Activated CD4-positive, alpha-beta memory T cell treated with anti-CD3 and anti-CD28 coated beads for 36 hours (primary cell): Measurements from ENCODE around the gene SPATA2L. TPM values are rescaled to one million over a fixed set of nuclear protein-coding genes. Genes with fewer than 3 reads are reported as not detected.

ENCODE experiments used
- CTCF ChIA-PET: fragments of 350-600 bp; sonication (Branson Sonifier 250); formaldehyde crosslinking; loops from one replicate; lab custom pipeline; 2021; ENCODE audit warnings: antibody characterized with exemption, inconsistent platforms; lab: Charles Lee
- POLR2A ChIA-PET: fragments of 350-600 bp; sonication (Branson Sonifier 250); formaldehyde crosslinking; loops from one replicate; lab custom pipeline; 2021; ENCODE audit warnings: antibody characterized with exemption; lab: Charles Lee
- DNase-seq: peaks from one replicate; pipeline ENCODE4 v3.0.0-alpha.2; 2020
- H3K27ac Mint-ChIP-seq: one replicate; pipeline ENCODE4 v1.8.0; 2021; ENCODE audit warnings: mixed read lengths
- H3K27me3 Mint-ChIP-seq: one replicate; pipeline ENCODE4 v1.8.0; 2021; ENCODE audit warnings: mixed read lengths
- H3K36me3 Mint-ChIP-seq: one replicate; pipeline ENCODE4 v1.8.0; 2021; ENCODE audit warnings: mixed read lengths
- H3K4me1 Mint-ChIP-seq: one replicate; pipeline ENCODE4 v1.8.0; 2021; ENCODE audit warnings: low read depth, mixed read lengths
- H3K4me3 Mint-ChIP-seq: one replicate; pipeline ENCODE4 v1.8.0; 2021; ENCODE audit warnings: mild to moderate bottlenecking, mixed read lengths
- H3K9me3 Mint-ChIP-seq: one replicate; pipeline ENCODE4 v1.8.0; 2021; ENCODE audit warnings: mixed read lengths
- intact Hi-C: fragments of 100-400 bp; cut with micrococcal nuclease; formaldehyde crosslinking; loops from one replicate; pipeline ENCODE4 v1.15.1; 2023
- total RNA-seq, 2 experiments: library from RNA; stranded (reverse); gene quantifications; one replicate each; pipeline ENCODE4 v1.2.3, GENCODE V29; 2021

SPATA2L gene
- total RNA-seq, 2 experiments from 2014 or later, result 6.8 to 7.6 TPM

DNA sequence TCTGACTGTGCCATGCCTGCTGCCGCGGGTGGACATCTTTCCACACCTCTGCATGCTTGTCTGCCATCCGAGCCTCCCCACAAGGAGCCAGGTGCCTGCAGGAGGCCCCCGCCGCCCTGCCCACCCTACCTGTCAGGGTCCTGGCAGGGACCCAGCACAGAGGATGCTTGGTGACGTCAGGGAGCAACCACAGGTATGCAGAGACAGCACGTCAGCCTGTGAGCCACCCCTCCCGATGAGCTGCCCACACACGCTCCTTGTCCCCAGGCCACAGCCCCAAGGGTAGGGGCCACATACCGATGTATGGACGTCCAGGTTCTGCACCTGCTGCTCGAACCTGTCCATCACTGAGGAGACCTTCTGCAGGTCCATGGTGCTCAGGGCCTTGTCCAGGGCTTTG, 54.6 kb downstream of the SPATA2L start:
- no peak overlapping the region for H3K27ac Mint-ChIP-seq
- POLR2A ChIA-PET, result no interaction called here
- peaks cover 25% of the 10 kb centered on the region for H3K36me3 Mint-ChIP-seq
- DNase-seq, result no peak
- no peaks in the 10 kb centered on the region for H3K9me3 Mint-ChIP-seq
- no peaks in the 10 kb centered on the region for H3K27me3 Mint-ChIP-seq
- no peaks in the 10 kb centered on the region for H3K4me1 Mint-ChIP-seq
- intact Hi-C loops, result no loop called here
- H3K4me3 Mint-ChIP-seq, result no peak overlapping the region
- CTCF ChIA-PET, result no interaction called here

Other genes starting within 250 kb of the SPATA2L start
- 100 to 1,000 TPM; 126 to 133 TPM for gene ANKRD11, start 211.1 kb downstream of the SPATA2L start, total RNA-seq
- 10 to 100 TPM; 67.9 to 70.4 TPM for gene SPG7, start 193.3 kb downstream of the SPATA2L start, total RNA-seq
- gene RPL13, start 141.0 kb downstream of the SPATA2L start, total RNA-seq, result 1,000 to 10,000 TPM; 3,430 to 3,468 TPM
- gene CPNE7, start 125.9 kb downstream of the SPATA2L start, total RNA-seq, result 1 to 10 TPM; 6.2 to 7.1 TPM
- not detected for gene DPEP1, start 88.1 kb downstream of the SPATA2L start, total RNA-seq
- 10 to 100 TPM; 74.6 to 76.3 TPM for gene CHMP1A, start 44.0 kb downstream of the SPATA2L start, total RNA-seq
- 10 to 100 TPM in 1 of 2 experiments, 1 to 10 TPM in 1; 7.1 to 10.1 TPM for gene SPATA33, start 43.9 kb downstream of the SPATA2L start, total RNA-seq
- gene CDK10, start 15.0 kb downstream of the SPATA2L start, total RNA-seq, result 10 to 100 TPM; 90.0 to 92.4 TPM
- gene VPS9D1, start 19.2 kb upstream of the SPATA2L start, total RNA-seq, result 1 to 10 TPM; 2.9 to 3.2 TPM
- gene ZNF276, start 19.8 kb upstream of the SPATA2L start, total RNA-seq, result 10 to 100 TPM; 22.1 to 25.6 TPM
- 100 to 1,000 TPM in 1 of 2 experiments, 10 to 100 TPM in 1; 99.4 to 103 TPM for gene FANCA, start 114.9 kb upstream of the SPATA2L start, total RNA-seq
- 1 to 10 TPM in 1 of 2 experiments, under 1 TPM in 1; 0.63 to 1.4 TPM for gene SPIRE2, start 126.8 kb upstream of the SPATA2L start, total RNA-seq
- gene TCF25, start 171.9 kb upstream of the SPATA2L start, total RNA-seq, result 100 to 1,000 TPM; 139 to 147 TPM
- 1 to 10 TPM in 1 of 2 experiments, under 1 TPM in 1; 0.85 to 1.3 TPM for gene MC1R, start 217.2 kb upstream of the SPATA2L start, total RNA-seq
- 1 to 10 TPM in 1 of 2 experiments, under 1 TPM in 1; 0.99 to 1.4 TPM for gene TUBB3, start 221.6 kb upstream of the SPATA2L start, total RNA-seq
- gene DEF8, start 247.1 kb upstream of the SPATA2L start, total RNA-seq, result 10 to 100 TPM; 29.0 to 33.3 TPM